GM18951 (cell line): ENCODE measurements around the gene KY.
"Not testable (repeated sequence)": the region's sequence is repeated elsewhere in the genome, so short reads cannot be mapped to it uniquely, and the experiment has no call there.

ENCODE experiments used
- POLR2A ChIP-seq: IDR thresholded peaks from 4 replicates; pipeline ENCODE4 v1.6.1; 2011; ENCODE audit warnings: mild to moderate bottlenecking; ENCODE audit not compliant: insufficient read length, insufficient read depth; ENCODE audit errors: extremely low read depth
- in situ Hi-C: fragments of 300-500 bp; cut with MboI; formaldehyde crosslinking; loops from one replicate; pipeline ENCODE4 v1.12.0; 2022; ENCODE audit warnings: low sequenced_read_pairs, mixed read lengths, inconsistent platforms; ENCODE audit not compliant: unreplicated experiment

The KY gene

DNA sequence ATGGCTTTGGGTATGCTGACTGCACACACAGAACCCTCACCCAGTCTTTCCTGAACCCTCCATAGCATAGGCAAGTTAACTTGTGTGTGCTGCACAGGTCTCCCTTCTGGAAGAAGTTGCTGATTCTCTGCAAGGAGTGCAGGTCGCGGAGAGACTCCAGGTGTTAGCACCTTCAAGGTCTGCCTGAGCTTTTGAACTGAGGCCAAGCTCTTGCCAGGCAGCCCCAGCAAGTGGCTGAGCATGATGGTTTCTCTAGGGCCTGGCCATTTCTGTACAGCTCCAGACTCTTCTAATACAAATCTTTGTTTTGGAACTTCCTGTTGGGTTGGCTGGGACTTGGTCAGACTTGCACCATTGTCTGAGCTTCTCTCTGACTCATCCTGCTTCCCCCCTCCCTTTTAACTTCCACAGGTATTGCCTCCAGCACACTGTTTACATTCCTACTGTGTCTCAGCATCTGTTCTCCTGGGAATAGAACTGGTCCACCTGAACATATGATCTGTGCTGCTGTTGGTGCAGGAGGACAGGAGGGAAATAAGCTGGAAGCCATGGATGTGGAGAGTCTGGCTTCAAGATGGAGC, 53.3 kb downstream of the KY start:
- no peak for TF ChIP-seq POLR2A
- in situ Hi-C loops = no loop called here

DNA sequence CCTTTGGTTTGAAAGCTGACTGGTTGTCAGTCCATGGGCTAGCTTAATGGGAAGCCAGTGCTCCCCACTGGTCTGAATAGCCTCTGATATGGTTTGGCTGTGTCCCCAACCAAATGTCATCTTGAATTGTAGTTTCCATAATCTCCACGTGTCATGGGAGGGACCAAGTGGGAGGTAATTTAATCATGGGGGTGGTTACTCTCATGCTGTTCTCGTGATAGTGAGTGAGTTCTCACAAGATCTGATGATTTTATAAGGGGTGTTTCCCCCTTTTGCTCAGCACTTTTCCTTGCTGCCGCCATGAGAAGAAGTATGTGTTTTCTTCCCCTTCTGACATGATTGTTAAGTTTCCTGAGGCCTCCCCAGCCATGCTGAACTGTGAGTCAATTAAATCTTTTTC, 55.8 kb downstream of the KY start:
- in situ Hi-C loops = not testable (repeated sequence)

DNA sequence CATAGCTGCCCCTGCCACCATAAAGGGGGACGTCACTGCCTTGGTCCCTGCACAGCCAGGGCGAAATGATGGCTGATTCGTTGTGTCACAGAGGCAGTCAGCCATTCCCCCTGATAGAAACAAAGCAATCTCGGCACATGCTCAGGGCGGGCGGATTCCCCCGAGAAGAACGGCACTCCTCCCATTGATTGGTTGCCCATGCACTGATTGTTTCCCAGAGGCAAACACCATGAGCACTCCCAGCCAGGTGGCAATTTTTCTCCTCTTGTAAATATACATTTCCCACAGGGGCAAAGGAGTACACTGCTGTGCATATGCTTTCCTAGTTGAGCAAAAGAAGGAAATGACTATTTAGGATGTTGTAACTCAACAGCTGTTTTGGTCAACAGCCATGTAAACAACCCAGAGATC, 56.5 kb downstream of the KY start:
- no peak for TF ChIP-seq POLR2A
- in situ Hi-C loops = no loop called here

DNA sequence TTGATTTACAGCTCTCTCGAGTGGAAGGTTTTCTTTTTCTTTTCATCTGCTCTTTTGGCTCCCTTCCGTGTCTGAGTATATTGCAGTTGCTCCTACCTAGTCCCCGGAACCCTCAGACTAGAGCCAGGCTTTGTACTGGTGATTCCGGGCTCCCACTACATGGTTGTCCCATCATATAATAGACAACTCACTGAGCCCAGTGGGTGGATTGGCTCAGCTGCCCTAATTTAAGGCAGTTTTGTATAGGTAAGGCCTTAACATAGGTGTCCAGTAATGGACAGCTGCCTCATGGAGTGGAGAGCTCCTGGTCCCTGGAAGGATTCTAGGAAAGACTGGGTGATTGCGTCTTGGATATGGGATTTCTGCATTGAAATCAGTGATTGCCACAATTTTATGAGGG, 58.0 kb downstream of the KY start:
- TF ChIP-seq POLR2A = no peak
- in situ Hi-C loops = no loop called here

DNA sequence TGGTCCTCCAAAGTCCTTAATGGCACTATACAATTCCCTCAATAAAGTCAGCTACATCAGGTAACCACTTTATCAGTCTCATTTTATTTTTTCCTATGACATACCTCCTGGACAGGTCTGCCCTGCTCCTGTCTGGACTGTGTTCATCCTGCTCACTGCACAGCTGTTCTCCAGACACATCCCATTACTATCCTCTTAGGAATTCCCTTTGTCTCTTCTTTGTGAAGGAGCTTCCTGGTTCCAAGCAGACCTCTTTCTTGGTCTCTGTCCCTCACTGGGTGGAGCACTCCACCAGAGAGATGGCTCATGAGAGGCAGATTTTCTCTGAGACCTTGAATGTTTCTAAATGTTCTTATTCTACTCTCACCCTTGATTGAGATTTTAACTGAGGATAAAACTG, 60.1 kb downstream of the KY start:
- TF ChIP-seq POLR2A = no peak
- in situ Hi-C loops = no loop called here

DNA sequence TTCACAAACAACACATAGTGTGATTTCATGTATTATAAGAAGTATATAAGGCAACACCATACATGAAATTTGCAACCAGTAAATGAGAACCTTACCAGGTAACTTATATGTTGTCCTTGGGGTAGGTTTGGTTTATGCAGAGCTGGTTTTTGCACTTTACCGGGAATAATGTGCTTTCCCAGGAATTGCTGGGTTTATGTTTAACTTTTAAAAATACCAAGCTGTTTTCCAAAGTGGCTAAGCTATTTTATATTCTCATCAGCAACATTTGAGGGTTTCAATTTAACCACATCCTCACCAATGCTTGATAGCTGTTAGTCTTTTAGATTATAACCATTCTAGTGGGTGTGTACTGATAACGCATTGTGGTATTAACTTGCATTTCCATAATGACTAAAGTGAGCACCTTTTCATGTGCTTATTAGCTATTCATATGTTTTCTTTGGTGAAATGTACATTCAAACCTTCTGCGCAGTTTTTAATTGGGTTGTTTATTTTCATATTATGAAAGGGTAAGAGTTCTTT, 71.6 kb downstream of the KY start:
- in situ Hi-C loops = no loop called here
- TF ChIP-seq POLR2A = no peak

DNA sequence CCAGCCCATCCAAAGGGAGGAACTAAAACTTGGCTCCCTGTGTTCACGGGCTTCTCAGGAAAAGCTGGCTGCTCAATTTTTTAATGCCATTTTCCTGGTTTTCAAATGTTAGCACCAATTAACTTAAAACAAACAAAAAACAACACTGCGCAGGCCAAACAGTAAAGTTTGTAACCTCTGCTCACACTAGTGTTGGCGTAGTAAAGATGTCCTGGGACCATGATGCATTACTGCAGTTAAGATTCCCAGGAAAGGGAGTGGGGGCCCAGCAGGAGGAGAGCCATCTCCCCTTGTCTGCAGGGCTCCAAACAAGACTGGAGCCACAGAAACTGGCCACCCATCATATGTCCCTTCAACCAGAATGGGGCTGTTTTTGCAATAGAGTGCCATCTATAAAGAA, 74.0 kb downstream of the KY start:
- in situ Hi-C loops = no loop called here
- no peak for TF ChIP-seq POLR2A

DNA sequence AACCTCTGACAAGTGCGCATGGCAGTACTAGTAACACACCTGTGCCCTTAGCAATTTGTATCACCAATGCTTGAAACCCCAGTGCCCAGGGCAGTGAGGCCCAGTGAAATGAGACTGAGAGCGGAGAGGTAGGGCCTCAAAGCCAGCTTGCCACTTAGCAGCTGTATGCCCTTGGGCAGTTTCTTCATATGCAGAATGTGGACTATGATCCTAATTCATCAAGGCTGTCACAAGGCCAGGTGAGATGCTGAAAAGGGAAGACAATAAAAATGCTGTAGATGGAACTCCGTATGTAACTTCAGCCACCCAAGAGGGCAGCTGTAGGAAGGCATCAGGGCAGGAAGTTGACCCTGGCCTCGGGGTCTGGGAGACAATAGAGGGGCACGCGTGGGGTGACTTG, 74.4 kb downstream of the KY start:
- no peak for TF ChIP-seq POLR2A
- in situ Hi-C loops = no loop called here

DNA sequence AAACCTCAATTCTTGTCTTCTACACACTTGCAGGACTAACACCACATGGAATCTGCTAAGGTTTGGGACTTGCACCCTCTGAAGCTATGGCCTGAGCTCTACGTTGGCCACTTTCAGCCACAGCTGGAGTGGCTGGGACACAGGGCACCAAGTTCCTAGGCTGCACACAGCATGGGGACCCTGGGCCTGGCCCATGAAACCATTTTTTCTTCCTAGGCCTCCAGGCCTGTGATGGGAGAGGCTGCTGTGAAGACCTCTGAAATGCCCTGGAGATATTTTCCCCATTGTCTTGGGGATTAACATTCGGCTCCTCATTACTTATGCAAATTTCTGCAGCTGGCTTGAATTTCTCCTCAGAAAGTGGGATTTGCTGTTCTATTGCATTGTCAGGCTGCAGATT, 80.9 kb downstream of the KY start:
- in situ Hi-C loops = not testable (repeated sequence)

DNA sequence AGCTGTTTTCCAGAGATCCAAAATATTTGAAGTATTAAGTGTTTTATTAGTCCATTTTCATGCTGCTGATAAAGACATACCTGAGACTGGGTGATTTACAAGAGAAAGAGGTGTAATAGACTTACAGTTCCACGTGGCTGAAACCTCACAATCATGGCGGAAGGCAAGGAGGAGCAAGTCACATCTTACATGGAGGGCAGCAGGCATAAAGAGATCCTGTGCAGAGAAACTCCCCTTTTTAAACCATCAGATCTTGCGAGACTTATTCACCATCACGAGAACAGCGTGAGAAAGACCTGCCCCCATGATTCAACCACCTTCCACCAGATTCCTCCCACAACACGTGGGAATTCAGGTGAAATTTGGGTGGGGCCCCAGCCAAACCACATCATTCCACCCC, 82.0 kb downstream of the KY start:
- in situ Hi-C loops = no loop called here
- TF ChIP-seq POLR2A = no peak

DNA sequence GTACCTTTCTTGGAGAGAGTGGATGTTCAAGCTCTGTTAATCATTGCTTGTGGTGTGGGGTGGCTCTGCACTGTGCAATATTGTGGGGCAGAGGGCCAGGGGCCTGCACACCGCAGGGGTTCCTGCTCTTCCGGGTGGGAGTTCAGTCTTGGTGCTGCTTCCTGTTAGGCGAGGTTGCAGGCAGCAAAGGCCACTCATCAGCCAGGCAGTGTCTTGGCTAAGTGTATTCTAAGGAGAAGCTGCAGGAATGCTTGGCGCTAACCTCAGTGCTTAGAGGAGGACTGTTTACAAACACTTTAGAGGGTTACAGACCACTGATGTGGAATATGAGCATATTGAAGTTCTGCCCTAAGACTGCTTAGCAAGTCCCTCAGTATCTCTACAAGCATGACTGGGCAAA, 83.2 kb downstream of the KY start:
- in situ Hi-C loops = no loop called here
- no peak for TF ChIP-seq POLR2A

DNA sequence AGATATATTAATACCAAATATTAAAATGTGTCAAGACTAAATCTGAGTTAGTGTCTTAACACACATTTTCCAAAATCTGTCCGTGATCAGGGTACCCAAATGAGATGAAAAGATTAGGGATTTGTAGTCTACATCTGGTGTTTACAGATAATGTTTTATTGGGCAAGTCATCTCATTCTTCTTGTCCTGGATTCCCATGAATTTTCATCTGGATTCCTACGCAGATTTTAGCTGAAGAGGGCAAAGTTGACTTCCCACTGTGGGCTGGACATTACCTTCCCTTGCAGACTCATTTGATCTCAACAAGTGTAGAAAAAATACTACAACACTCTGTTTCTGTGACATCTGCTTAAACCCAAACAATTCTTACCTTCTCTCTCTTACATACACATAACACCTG, 85.8 kb downstream of the KY start:
- TF ChIP-seq POLR2A = no peak
- in situ Hi-C loops = no loop called here

DNA sequence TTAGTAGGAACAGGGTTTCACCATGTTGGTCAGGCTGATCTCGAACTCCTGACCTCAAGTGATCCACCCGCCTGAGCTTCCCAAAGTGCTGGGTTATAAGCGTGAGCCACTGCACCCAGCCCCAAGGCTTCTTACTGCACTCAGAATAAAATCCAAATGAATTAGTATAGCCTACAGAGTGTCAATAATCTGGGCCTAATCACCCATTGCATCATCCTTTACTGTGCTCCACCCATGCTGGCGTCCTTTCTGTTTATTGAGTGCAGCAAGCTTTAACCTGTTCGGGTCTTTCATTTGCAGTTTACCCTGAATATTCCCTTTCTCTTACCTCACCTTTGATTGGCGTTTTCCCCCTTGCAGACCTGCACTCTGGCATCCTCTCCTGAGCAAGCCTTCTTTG, 87.2 kb downstream of the KY start:
- in situ Hi-C loops = no loop called here
- no peak for TF ChIP-seq POLR2A

DNA sequence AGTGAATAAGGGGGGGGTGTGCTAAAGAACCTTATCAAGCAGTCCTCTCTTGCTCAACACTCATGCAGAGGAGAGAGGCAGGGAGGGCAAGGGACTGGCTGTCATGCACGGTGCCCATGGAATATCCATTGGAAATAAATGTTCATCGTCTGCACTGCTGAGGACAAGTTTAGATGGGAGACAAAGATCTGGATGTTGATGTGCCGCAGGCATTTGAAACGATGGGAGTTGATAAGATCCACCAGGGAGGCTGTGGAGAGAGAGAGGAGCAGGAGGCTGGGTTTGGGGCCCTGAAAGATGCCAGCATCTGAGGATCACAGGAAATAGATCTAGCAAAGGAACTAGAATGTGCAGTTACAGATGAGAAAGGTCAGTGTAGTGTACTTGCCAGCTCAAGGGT, 88.8 kb downstream of the KY start:
- in situ Hi-C loops = no loop called here
- TF ChIP-seq POLR2A = no peak

DNA sequence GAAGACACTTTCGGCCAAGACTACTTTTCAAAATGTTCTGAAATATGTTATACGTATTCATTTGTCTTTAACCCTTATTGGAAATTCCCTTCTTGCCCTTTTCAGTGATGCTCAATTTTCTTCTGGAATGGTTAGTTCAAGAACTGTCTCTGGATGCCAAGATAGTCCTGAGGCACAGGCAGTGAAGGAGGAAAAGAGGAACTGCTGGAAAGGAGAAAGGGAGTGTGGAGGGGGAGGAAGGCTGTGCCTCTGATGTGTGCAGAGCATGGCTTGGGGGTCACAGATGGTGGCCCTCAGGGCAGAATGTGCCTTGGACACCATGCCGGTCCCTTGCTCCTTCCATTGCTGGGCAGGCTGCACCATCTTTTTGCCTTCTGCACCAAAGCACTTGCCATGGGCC, 91.2 kb downstream of the KY start:
- in situ Hi-C loops = no loop called here
- TF ChIP-seq POLR2A = no peak
